Left hindlimb (tissue), 1 donor: ENCODE measurements around the gene IRS2.

Source experiments
- DNase-seq: peaks from one replicate; pipeline ENCODE4 v3.0.0-alpha.2; 2018

The IRS2 gene

GRCh38 chr13:109804654-109805053 lies 18.3 kb upstream of the IRS2 start:
- DNase-seq, result no peak

- DNase-seq, result no peak
These were observed 17.4 kb upstream of the IRS2 start for GRCh38 chr13:109803825-109804224.

GRCh38 chr13:109802936-109803335 lies 16.6 kb upstream of the IRS2 start:
- no peak for DNase-seq

GRCh38 chr13:109795011-109795410 lies 8.6 kb upstream of the IRS2 start:
- no peak for DNase-seq

GRCh38 chr13:109794095-109794494 lies 7.7 kb upstream of the IRS2 start:
- DNase-seq, result no peak

GRCh38 chr13:109792416-109793059 lies 6.2 kb upstream of the IRS2 start:
- DNase-seq, result no peak

GRCh38 chr13:109790942-109791605 lies 4.7 kb upstream of the IRS2 start:
- no peak for DNase-seq

- DNase-seq, result no peak
These were observed 3.7 kb upstream of the IRS2 start for GRCh38 chr13:109790086-109790485.

GRCh38 chr13:109789262-109789661 lies 2.9 kb upstream of the IRS2 start:
- DNase-seq, result no peak

GRCh38 chr13:109788372-109789111 lies 2.2 kb upstream of the IRS2 start:
- DNase-seq, result no peak

- peak; percentile 69 for DNase-seq
These were observed 962 bp upstream of the IRS2 start for GRCh38 chr13:109787135-109787954.

- no peak for DNase-seq
These were observed 412 bp downstream of the IRS2 start for GRCh38 chr13:109785892-109786450.

GRCh38 chr13:109785141-109785891 lies 1.1 kb downstream of the IRS2 start:
- peak; percentile 56 for DNase-seq

- DNase-seq, result peak; percentile 83
These were observed 1.7 kb downstream of the IRS2 start for GRCh38 chr13:109784590-109785140.

GRCh38 chr13:109783815-109784589 lies 2.4 kb downstream of the IRS2 start:
- no peak for DNase-seq

GRCh38 chr13:109783447-109783814 lies 3.0 kb downstream of the IRS2 start:
- DNase-seq, result no peak

GRCh38 chr13:109782823-109783431 lies 3.5 kb downstream of the IRS2 start:
- DNase-seq, result no peak

- no peak for DNase-seq
These were observed 4.1 kb downstream of the IRS2 start for GRCh38 chr13:109782066-109782822.

- no peak for DNase-seq
These were observed 4.9 kb downstream of the IRS2 start for GRCh38 chr13:109781384-109782065.
